Endothelial cell (in vitro differentiated cells): ENCODE data around the gene RAB34. TPM values are rescaled to one million over a fixed set of nuclear protein-coding genes. Genes with fewer than 3 reads are reported as not detected.

Experiments used
- DNase-seq: peaks from one replicate; pipeline ENCODE4 v3.0.0; 2021; ENCODE audit warnings: low spot score
- H3K27ac Mint-ChIP-seq: one replicate; pipeline ENCODE4 v1.8.0; 2021; ENCODE audit warnings: mixed read lengths, inconsistent platforms; ENCODE audit not compliant: unreplicated experiment
- H3K27me3 Mint-ChIP-seq: one replicate; pipeline ENCODE4 v1.8.0; 2021; ENCODE audit warnings: mild to moderate bottlenecking, moderate library complexity, mixed read lengths, inconsistent platforms; ENCODE audit not compliant: unreplicated experiment
- H3K36me3 Mint-ChIP-seq: one replicate; pipeline ENCODE4 v1.8.0; 2021; ENCODE audit warnings: mild to moderate bottlenecking, low read depth, mixed read lengths, inconsistent platforms; ENCODE audit not compliant: unreplicated experiment
- H3K4me1 Mint-ChIP-seq: one replicate; pipeline ENCODE4 v1.8.0; 2021; ENCODE audit warnings: mild to moderate bottlenecking, mixed read lengths, inconsistent platforms; ENCODE audit not compliant: unreplicated experiment
- H3K4me3 Mint-ChIP-seq: one replicate; pipeline ENCODE4 v1.8.0; 2021; ENCODE audit warnings: mild to moderate bottlenecking, mixed read lengths, inconsistent platforms; ENCODE audit not compliant: unreplicated experiment
- H3K9me3 Mint-ChIP-seq: one replicate; pipeline ENCODE4 v1.8.0; 2021; ENCODE audit warnings: mixed read lengths, inconsistent platforms; ENCODE audit not compliant: unreplicated experiment
- total RNA-seq: library from RNA; stranded (reverse); fragmentation: NEBNext Ultra II Directional; extraction: Animal tissue kit (Norgen Biotek cat#: 25700); gene quantifications from one replicate; pipeline ENCODE4 v1.2.1, GENCODE V29; 2021; ENCODE audit not compliant: unreplicated experiment
- TF ChIP-seq, protein P1 (sequence below): fragments of 200-600 bp; sonication (generic); IDR thresholded peaks from one replicate; pipeline ENCODE4 v1.5.0; 2021; ENCODE audit warnings: antibody characterized with exemption; ENCODE audit not compliant: unreplicated experiment

Gene RAB34
- total RNA-seq, 1 donor from 2014 or later: 72.0 TPM

DNA sequence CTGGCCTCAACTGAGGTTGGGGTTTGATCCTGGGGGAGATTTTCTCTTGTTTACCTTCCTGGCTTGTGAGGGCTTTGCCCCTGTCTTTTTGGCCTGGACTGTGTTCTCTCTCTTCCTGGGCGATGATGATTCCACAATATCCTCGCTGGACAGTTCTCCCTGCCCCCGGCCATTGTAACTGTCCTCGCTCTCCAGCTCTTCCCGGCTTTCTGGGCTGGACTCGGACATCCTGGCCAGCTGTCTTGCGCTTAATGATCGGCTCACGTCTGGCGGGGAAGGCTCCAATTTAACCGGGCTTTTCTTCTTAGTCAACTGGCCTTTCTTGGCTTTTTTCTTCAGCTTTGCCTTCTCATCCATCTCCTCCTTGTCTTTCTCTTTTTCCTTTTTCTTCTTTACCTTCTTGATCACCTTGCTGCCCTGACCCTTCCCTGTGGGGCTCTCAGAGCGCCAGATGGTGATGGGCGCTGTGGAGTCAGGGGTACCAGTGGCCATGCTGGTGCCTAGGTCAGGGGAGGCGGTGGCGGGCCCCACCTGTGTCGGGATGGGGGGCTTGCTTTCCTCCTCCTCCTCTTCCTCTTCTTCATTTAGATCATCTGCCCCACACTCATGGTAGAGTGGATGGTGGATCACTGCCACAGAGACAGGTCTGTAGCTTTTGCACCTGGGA, 14.0 kb downstream of the RAB34 start:
- H3K36me3 Mint-ChIP-seq: peaks cover 64% of the 10 kb centered on the region
- TF ChIP-seq, protein P1, sequence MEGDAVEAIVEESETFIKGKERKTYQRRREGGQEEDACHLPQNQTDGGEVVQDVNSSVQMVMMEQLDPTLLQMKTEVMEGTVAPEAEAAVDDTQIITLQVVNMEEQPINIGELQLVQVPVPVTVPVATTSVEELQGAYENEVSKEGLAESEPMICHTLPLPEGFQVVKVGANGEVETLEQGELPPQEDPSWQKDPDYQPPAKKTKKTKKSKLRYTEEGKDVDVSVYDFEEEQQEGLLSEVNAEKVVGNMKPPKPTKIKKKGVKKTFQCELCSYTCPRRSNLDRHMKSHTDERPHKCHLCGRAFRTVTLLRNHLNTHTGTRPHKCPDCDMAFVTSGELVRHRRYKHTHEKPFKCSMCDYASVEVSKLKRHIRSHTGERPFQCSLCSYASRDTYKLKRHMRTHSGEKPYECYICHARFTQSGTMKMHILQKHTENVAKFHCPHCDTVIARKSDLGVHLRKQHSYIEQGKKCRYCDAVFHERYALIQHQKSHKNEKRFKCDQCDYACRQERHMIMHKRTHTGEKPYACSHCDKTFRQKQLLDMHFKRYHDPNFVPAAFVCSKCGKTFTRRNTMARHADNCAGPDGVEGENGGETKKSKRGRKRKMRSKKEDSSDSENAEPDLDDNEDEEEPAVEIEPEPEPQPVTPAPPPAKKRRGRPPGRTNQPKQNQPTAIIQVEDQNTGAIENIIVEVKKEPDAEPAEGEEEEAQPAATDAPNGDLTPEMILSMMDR: no peak
- peaks cover 13% of the 10 kb centered on the region for H3K27me3 Mint-ChIP-seq
- peak overlapping the region; percentile 79 for H3K4me3 Mint-ChIP-seq
- no peaks in the 10 kb centered on the region for H3K9me3 Mint-ChIP-seq
- no peak for DNase-seq
- peaks cover 15% of the 10 kb centered on the region for H3K4me1 Mint-ChIP-seq
- peak overlapping the region; percentile 77 for H3K27ac Mint-ChIP-seq

DNA sequence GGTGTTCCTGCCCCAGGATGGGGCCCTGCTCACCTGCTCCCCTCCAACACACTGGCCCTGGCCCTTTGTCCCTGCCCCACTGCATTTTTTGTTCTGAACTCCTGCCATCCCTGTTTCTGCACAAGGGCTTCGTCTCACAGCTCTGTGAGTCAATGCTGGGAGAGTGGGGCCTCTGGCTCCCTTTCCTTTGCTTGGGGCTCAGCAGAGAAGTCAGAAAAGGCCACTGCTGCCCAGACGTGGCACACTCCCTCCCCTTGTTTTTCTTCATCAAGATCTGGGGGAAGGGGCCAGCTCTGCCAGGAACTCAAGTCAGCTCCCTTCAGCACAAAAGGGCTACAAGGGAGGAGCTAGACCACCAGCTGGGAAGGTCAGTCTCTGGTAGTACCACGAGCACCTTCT, 14.9 kb downstream of the RAB34 start:
- DNase-seq: no peak
- H3K4me3 Mint-ChIP-seq: peak overlapping the region; percentile 53
- peaks cover 10% of the 10 kb centered on the region for H3K27me3 Mint-ChIP-seq
- no peaks in the 10 kb centered on the region for H3K9me3 Mint-ChIP-seq
- TF ChIP-seq, protein P1: no peak
- H3K27ac Mint-ChIP-seq: no peak overlapping the region
- peaks cover 15% of the 10 kb centered on the region for H3K4me1 Mint-ChIP-seq
- peaks cover 66% of the 10 kb centered on the region for H3K36me3 Mint-ChIP-seq

DNA sequence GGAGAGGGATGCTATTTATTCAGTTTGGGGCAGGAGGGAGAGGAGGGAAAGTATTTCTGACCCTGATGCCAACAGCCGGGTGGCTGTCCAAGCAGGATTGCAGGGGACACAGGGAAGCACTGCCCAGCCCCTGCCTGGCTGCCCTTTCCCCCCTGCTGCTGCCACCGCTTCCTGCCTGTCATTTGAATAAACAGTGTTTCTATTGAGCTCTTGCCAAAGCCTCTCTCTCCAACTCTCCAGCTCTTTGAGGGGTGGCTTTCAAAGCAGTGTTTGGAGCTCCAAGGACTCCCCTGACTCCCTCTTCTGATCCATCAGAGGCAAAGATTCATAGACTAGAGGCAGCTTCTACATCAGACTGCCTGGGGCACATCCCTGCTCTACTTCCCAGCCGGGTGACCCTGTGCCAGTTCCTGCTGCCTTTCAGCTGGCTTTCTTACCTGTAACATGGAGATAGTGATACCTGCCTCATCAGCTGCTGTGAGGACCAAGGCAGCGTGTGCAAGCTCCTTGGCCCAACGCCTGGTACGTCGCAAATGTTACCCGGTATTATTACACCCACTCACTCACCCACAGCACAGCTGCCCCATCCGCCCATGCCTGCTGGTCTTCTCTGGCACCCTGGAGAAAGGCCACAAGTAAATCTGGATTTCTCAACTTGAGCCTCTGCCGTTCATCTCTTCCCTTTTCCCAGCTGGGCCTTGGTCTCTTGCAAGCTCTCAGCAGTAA, 15.5 kb downstream of the RAB34 start:
- Mint-ChIP-seq H3K9me3 (no peaks in the 10 kb centered on the region), H3K4me3 (peak overlapping the region; percentile 53), H3K4me1 (peaks cover 13% of the 10 kb centered on the region), H3K27ac (peak overlapping the region; percentile 70), H3K27me3 (peaks cover 10% of the 10 kb centered on the region), H3K36me3 (peaks cover 66% of the 10 kb centered on the region)
- no peak for DNase-seq
- TF ChIP-seq, protein P1: no peak

DNA sequence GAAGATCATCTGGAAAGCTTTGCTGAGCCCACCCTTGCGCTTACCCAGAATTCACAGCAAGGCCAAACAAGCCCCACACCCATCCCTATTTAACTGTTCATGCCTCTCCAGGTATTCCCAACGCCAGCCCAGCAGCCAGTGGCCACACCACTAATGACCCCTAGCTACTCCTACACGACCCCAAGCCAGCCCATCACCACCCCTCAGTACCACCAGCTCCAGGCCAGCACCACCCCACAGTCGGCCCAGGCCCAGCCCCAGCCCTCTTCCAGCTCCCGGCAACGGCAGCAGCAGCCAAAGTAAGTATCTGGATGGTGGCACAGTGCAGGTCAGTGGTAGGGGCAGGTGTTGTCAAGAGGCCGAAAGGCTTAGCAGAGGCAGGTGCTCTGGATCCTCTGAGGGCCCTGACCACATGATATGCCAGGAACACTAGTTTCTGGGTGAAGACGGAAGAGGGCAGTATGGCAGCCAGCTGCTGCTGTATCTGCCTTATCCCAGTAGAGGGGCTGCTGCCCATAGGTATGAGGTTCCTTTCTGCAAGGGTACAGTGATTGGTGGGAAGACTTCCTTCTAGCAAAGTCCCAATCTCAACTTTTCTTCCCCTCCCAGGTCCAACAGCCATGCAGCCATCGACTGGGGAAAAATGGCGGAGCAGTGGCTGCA, 16.7 kb downstream of the RAB34 start:
- Mint-ChIP-seq H3K27ac (no peak overlapping the region), H3K27me3 (peaks cover 10% of the 10 kb centered on the region), H3K4me3 (no peak overlapping the region), H3K4me1 (peaks cover 12% of the 10 kb centered on the region), H3K9me3 (no peaks in the 10 kb centered on the region), H3K36me3 (peaks cover 69% of the 10 kb centered on the region)
- TF ChIP-seq, protein P1: no peak
- no peak for DNase-seq
